ENCODE measurements around the gene PAIP1.
"Not testable (repeated sequence)": the region's sequence is repeated elsewhere in the genome, so short reads cannot be mapped to it uniquely, and the experiment has no call there.

PAIP1 gene

GRCh38 chr5:43514816-43515677 is 41.8 kb downstream of the PAIP1 start, which contains the start of gene C5orf34:
C5orf34 (minus strand) TSS chr5:43515148; CDS start chr5:43509339, 5,809 bp downstream.
- no peak for FAIRE-seq

GRCh38 chr5:43514471-43514815 is 42.4 kb downstream of the PAIP1 start:
- FAIRE-seq, result no peak

GRCh38 chr5:43514025-43514424 is 42.9 kb downstream of the PAIP1 start:
- no peak for FAIRE-seq

GRCh38 chr5:43511062-43511461 is 45.8 kb downstream of the PAIP1 start:
- FAIRE-seq, result not testable (repeated sequence)

- no peak for FAIRE-seq
Measured at GRCh38 chr5:43498581-43498980, 58.3 kb downstream of the PAIP1 start.

- FAIRE-seq, result no peak
Measured at GRCh38 chr5:43497311-43498104, 59.4 kb downstream of the PAIP1 start.

GRCh38 chr5:43491326-43491725 is 65.6 kb downstream of the PAIP1 start:
- no peak for FAIRE-seq

GRCh38 chr5:43486353-43486752 is 70.5 kb downstream of the PAIP1 start:
- FAIRE-seq, result no peak

- no peak for FAIRE-seq
Measured at GRCh38 chr5:43485406-43485805, 71.5 kb downstream of the PAIP1 start.

- FAIRE-seq, result peak; percentile 65
Measured at GRCh38 chr5:43484106-43484849, 72.6 kb downstream of the PAIP1 start.

GRCh38 chr5:43483298-43484105 is 73.4 kb downstream of the PAIP1 start, which contains the start of gene TMEM267:
TMEM267 (minus strand) TSS chr5:43483865; CDS start chr5:43453969, 29,896 bp downstream.
- FAIRE-seq, result no peak

GRCh38 chr5:43482490-43483297 is 74.2 kb downstream of the PAIP1 start:
- no peak for FAIRE-seq
